GM19452 (cell line): ENCODE results near the gene LLGL2.

ENCODE experiments used
- ATAC-seq: cut with Tn5 transposase; IDR thresholded peaks from one replicate; pipeline ENCODE4 v1.9.1; 2021; ENCODE audit not compliant: unreplicated experiment

The LLGL2 gene

DNA sequence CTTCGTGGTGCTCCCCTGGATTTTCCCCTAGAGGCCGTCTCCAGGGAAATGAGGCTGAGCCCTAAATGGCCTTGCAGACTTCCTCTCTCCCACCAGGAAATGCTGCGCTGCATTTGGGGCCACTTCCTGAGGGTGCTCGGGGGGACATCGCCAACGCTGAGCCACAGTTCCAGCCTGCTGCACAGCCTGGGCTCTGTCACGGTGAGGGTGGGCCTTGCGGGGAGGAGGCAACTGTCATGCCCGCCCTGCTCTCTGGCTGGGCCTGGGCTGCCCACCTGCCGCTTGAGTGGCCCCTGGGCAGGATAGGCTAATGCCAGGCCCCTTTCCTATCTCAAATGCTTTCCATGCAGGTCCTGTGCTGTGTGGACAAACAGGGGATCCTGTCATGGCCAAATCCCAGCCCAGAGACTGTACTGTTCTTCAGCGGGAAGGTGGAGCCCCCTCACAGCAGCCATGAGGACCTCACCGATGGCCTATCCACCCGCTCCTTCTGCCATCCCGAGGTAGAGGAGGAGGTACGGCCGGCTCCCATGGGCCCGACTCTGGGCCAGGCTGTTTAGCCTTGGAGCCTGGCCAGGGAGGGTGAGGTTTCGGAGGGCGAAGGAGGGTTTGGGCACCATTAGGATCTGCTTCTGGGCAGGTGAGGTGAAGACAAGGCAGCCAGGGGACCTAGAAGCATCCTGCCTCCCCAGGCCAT lies 34.4 kb upstream of the LLGL2 start:
- no peak for ATAC-seq

DNA sequence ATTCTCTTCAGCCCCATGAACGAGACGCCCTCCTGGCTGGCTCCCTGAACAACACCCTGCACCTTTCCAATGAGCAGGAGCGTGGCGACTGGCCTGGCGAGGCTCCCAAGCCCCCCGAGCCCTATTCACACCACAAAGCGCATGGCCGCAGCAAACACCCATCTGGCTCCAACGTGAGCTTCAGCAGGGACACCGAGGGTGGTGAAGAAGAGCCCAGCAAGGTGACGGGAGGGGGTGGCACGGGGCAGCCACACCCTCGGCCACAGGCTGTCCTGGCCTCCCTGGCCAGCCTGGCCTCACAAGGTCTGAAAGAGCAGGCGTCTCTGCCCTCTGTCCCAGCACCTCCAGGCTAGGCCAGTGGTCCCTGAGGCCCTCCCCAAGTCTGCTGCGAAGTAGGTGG lies 33.8 kb upstream of the LLGL2 start:
- ATAC-seq, result no peak

DNA sequence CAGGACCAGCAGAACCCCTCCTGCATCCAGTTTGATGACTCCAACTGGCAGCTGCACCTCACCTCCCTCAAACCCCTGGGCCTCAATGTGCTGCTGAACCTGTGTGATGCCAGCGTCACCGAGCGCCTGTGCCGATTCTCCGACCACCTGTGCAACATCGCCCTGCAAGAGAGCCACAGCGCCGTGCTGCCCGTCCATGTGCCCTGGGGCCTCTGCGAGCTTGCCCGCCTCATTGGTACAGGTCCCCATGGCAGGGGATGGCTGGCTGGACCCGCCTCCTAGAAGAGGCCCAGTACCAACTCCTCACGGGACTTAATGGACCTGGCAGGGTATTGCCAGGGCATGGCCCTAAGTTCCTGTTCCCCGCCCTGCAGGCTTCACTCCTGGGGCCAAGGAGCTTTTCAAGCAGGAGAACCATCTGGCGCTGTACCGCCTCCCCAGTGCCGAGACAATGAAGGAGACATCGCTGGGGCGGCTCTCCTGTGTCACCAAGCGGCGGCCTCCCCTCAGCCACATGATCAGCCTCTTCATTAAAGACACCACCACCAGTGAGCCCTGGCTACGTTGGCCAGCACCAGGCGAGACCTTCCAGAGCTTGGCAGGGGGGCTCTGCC lies 32.8 kb upstream of the LLGL2 start:
- no peak for ATAC-seq

DNA sequence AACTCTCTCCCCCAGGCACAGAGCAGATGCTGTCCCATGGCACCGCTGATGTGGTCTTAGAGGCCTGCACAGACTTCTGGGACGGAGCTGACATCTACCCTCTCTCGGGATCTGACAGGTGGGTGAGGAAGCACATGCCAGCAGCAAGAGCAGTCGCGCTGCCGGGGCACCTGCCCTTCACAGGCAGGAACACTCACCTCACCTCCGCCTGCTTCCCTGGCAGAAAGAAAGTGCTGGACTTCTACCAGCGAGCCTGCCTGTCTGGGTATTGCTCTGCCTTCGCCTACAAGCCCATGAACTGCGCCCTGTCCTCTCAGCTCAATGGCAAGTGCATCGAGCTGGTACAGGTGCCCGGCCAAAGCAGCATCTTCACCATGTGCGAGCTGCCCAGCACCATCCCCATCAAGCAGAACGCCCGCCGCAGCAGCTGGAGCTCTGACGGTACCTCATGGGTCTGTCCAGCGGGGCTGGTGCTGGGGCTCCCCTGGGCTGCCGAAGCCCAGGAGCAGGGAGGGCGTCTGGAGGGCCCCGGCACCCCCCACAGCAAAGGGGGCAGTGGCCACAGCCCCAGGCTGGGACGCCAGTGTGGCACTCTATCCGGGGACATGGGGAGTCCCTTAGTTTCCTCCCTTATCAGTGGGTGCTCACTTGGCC lies 31.9 kb upstream of the LLGL2 start:
- no peak for ATAC-seq

DNA sequence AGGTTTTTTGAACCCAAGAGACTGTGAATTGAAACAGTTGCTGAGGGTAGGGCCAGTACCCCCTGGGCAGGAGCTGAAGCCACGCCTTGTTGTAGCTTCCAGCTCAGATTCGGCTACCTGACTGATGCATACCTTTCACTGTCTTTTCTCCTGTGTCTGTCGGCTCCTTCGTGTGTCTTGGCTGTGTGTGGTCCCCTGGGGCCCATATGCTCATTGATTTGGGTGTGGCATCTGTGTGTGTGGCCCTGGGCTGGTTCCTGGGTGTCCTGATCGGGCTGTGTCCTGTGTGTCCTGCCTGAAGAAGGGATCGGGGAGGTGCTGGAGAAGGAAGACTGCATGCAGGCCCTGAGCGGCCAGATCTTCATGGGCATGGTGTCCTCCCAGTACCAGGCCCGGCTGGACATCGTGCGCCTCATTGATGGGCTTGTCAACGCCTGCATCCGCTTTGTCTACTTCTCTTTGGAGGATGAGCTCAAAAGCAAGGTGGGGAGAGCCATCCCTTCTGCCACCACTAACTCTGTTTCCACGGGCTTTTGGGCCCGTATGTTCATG lies 31.1 kb upstream of the LLGL2 start:
- ATAC-seq, result no peak

DNA sequence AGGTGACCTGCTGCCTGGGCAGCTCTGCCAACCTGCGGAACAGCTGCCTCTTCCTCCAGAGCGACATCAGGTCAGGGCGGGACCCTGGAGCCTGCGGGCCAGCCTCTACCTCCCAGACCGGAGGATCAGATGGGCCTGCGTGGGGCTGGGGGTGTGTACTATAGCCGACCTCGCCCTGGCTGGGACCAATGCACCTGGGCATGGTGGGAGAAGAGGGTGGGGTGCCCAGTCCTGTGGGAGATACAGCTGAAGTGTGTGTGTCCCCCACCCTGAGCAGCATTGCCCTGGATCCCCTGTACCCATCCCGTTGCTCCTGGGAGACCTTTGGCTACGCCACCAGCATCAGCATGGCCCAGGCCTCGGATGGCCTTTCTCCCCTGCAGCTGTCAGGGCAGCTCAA lies 29.5 kb upstream of the LLGL2 start:
- ATAC-seq, result no peak

DNA sequence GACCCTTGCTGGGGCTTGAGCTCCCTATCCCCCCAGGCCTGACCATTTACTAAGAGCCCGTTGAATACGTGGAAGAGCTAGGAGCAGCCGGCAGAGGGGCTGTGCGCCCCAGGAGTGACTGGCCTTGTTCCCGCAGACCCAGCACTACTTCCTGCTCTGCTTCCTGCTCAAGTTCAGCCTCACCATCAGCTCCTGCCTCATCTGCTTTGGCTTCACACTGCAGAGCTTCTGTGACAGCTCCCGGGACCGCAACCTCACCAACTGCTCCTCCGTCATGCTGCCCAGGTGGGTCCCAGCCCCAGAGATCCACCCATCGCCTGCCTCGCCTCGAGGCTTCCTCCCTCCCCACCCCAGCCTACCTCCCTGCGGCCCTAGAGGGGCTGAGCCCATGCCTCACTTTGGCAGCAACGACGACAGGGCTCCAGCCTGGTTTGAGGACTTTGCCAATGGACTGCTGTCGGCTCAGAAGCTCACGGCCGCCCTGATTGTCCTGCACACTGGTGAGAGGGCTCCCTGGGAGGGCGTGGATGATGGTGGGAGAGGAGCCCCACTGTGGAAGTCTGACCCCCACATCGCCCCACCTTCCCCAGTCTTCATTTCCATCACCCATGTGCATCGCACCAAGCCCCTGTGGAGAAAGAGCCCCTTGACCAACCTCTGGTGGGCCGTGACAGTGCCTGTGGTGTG lies 27.3 kb upstream of the LLGL2 start:
- ATAC-seq, result no peak

DNA sequence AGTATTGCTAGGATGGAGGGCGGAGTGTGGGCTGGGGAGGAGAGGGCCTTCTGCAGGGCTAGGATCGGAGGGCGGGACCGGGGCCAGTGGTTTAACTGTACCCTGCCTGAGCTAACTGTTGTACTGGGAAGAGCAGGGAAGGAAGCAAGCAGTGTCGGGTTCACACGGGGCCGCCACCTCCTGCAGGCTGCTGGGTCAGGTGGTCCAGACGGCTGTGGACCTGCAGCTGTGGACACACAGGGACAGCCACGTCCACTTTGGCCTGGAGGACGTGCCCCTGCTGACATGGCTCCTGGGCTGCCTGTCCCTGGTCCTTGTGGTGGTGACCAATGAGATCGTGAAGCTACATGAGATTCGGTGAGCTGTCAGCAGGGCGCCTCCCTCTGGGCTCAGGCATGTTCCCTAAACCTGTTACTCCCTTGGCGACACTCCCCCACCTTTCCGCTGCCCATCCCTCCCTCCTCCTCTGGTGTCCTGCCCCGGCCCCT lies 26.7 kb upstream of the LLGL2 start:
- no peak for ATAC-seq

DNA sequence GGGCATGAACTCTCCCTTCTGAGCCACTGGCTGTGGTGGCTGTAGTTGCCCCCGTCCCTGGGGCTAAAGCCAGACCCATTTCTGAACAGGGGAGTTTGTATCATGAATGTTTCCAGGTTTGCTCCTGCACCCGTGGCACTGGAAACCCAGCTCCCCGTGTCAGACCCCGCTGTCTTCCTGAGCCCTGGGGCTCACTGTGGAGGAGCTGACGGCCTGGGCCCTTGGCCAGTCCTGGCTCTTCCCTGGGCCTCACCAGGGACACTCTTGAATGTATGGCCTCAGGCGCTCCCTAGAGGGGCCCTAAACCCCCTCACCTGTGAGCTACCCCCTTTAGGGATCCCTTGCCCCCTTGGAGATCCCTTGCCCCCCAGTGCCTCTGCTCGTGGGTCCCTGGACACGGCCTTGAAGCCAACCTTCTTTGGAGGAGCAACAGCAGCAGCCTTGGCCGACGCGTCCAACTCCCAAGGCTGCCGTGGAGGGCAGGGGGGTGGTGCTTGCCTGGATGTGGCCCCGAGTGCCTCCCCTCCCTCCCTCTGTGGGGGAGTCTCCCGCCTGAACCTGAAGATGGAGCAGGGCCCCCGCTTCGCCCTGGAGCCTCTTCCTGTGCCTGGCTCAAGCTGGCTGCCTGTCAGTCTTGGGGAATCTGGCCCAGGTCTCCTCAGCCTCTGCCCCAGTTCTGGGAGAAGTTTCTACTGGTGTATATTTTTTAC lies 26.0 kb upstream of the LLGL2 start:
- ATAC-seq, result no peak

DNA sequence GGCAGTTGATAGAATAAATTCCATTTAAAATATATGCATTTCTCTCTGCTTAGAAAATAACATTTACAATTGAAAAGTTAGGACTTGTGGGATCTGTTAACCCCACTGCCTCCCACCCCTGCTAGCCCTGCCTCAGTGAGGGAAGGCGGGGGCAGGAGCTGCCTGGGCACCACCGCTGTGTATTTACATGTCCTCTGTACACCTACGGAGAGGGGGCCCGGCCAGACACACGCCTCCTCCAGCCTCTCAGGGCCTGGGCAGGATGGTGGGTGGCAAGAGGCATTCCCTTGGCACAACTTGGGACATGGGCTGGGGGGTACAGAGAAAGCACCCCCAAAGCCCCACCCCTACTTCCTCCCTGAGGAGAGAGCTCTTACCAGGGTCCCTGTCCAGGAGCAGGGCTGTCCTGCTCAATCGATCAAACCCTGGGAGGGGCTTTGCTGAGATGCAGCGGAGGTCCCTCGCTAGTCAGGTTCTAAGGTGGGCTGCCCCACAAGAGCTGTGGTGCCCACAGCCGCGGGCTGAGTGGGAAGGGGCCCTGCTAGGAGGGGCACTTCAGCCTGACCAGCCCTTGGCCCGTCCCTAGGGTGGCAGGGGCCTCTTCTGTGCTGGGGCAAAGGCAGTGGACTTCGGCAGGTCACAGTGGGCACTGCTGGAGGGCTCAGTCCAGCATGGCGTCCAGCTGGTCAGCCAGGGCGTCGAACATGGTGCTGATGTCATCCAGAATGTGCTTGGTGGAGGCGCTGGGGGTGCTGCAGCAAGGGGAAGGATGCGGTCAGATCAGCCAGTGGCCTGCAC lies 24.9 kb upstream of the LLGL2 start:
- no peak for ATAC-seq

DNA sequence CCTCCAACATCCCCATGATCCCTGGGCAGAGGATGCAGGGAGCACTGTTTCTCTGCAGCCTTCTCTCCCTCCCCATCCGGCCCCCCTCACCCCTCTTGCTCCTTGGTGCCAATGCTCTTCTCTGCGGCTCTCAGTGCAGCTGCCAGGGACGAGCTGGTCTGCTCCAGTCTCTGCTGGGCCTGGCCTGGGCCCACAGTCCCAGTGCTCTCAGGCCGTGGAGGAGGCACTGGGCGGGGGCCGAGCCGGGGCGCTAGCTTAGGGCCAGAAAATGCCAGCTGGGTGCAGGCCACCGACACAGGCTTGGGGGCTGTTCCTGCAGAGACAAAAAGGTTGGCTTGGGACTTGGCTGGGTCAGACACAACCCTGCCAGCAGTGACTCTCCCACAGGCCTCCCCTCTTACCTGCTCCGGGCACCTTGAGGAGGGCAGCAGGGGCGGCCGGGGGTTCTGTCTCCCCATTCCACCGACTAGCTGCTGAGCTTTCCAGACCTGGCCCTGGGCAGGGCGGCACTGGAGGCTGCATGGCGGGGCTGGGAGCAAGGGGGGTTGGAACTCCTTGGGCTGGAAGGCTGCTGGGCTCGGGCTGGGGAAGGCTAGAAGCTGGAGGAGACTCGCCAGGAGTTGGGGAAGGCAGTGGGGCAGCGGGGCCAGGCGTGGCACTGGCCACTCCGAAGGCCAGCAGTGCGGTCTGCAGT lies 24.0 kb upstream of the LLGL2 start:
- ATAC-seq, result no peak

DNA sequence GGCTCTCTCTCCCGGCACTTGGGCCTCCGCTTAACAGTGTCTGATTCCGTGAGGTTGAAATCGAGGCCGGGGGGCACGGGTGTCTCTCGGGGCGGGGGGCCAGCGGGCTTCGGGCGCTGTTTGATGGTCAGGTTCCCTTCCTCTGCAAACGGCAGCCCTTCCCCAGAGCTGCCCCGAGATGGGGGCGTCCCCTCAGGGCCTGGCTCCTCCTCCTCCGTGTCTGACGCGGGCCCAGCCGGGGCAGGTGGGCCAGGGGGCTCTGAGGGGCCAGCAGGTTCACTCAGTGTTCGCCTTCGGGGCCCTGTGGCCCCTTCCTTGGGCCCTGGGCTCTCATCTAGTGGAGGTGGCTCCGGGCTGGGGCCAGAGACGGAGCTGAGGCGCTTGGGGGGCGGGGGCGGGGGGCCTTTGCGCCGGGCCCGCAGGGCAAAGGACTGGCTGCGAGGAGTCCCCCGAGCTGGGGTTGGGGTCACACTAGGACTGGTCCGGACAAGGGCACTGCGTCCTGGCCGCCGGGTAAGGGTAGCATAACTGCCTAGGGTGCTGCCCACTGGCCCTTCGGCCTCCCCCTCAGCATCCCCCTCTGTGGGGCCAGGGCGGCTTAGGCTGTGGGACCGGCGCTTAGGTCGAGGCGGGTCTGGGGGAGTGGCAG lies 23.3 kb upstream of the LLGL2 start:
- no peak for ATAC-seq

DNA sequence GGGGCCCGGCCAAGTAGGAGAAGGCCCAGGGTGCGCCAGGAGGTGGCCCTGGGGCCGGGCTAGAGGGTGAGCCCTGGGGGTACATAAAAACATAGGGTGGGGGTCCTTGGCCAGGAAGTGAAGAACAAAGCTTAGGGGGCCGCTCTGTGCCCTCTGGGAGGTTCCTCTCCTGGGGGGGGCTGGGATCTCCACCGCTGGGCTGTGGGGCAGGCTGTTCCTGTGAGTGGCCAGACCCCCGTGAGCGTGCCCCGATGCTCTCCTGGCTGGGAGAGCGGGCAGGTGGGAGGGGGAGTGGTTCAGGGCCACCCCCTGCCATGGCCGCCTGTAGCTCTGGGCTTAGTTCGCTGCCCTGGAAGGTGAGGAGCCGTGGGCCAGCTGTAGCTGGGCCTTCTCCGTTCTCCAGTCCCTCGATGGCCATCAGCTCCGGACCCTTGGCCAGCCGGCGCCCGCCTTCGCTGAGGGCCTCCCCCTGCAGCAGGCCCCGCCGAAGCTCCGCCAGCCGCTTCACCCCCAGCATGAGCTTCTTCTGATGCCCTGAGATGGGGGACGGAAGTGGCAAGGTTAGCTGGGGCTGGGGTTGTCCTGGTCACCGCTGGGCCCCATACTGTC lies 22.7 kb upstream of the LLGL2 start:
- ATAC-seq, result no peak

DNA sequence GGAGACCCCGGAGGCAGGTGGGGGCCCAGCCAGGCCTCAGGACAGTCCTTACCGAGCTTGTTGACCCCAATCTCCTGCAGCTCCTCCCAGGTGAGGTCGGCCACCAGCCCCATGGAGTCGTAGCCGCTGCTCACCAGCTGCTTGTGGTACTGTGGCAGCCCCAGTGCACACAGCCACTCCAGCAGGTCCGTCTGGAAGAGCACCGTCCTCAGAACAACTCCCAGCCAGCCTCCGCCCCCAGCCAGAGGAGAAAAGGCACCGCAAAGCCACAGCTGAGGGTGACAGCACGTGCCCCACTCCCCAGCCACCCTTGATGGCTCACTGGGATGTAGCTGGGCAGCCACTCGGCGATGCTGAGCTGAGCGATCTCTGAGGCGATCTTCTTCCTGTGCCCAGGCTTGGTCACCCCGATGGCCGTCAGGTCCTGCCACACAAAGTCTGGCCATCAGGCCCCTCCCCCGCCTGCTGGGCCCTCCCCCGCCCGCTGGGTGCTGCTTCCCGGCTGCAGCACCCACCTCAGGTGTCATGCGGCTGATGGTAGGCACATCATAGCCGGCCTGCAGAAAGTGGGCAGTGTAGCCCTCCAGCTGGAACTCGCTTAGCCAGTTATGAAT lies 22.1 kb upstream of the LLGL2 start:
- ATAC-seq, result no peak

DNA sequence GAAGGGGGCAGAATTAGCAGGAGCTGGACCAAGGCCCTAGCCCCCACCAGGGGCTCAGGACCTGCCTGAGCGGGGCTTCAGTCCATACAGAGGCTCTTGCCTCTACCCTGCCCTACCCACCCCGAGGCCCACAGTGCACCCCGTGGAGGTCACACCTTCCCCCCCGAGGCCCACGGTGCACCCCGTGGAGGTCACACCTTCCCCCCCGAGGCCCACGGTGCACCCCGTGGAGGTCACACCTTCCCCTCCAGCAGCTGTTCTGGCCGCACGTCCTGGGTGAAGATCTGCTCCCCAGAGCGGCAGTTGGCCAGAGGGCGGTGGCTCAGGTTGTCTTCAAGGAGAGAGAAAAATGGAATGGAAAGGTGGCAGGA lies 21.5 kb upstream of the LLGL2 start:
- ATAC-seq, result no peak

DNA sequence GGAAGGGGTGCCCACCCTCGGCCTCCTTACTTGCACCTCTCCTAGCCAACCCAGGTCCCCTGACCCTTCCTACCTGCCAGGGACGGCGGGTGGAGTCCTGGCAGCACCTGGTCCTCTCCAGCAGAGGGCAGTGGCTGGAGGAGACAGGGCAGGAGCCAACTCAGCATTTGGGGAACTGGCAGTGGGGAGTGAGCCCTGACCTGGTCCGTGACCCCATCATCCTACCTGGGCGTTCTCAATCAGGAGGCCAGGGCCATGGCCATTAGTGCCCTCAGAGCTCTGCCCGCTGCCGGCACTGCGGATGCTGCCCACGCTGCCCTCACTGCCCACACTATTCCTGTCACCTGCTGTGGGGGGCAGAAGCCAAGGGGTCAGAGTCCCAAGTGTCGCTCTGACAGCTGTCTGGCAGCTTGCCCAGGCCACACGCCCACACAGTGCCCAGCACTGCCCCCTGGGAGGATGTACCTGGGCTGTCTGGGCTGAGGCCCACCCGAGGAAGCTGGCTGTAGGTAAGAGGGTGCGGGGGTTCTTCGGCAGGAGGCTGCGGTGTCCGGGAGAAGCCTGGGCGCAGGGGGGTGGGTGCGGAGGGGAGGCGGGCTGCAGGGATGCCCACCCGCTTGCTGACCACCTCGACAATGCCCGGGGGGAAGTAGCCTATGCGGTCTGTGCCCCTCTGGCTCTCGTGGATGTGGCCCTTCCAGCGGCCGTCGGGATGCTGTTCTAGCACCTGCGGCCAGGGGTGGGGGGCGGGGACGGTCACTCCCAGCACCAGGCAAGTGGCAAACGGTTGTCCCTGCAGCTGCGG lies 20.9 kb upstream of the LLGL2 start:
- no peak for ATAC-seq

DNA sequence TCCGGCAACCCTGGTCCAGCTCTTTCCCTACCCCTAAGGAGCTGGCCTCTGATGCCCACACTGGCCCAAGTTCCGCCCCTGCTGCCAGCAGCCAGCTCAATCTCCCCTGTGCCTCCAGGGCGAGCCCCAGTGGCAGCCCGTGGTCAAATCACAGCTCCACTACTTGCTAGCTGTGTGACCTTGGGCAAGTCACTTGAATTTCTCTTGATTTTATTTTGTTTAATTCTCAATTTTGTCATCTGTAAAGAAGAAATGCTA lies 20.4 kb upstream of the LLGL2 start:
- ATAC-seq, result no peak

DNA sequence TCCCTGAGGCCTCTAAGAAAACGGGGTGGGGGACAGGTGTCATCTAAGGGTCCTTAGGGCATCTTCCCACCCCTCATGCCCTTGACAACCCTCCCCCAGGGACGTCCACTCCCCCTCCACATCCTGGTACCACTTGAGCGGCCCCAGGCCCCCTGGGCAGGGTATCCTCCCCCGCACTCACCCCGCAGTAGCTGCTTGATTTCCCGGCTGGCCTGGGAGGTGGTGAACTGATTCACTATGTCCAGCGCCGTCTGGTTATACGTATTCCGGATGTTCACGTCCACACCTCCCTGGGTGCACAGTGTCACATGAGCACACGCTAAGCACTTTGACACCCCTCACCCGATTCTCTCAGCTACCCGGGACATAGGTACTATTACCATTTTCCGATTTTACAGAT lies 19.9 kb upstream of the LLGL2 start:
- ATAC-seq, result no peak
